ENCODE results near the gene OR51B5.
"Not testable (repeated sequence)": the region's sequence is repeated elsewhere in the genome, so short reads cannot be mapped to it uniquely, and the experiment has no call there.

Gene OR51B5

GRCh38 chr11:5362017-5362625, 18.8 kb upstream of the OR51B5 start:
- Histone ChIP-seq H3K36me3 (replicated peaks; ENCODE audit: low read depth, low read length) (no peaks in the 10 kb centered on the region), H3K4me3 (ENCODE audit: low read length) (no peak overlapping the region), H3K27ac (ENCODE audit: low read length) (no peak overlapping the region), H3K9me3 (ENCODE audit: insufficient read depth, low read length) (no peaks in the 10 kb centered on the region), H3K27me3 (ENCODE audit: low read depth, low read length) (no peaks in the 10 kb centered on the region), H3K9ac (ENCODE audit: low read length) (no peak overlapping the region), H3K4me1 (ENCODE audit: low read length) (peaks cover 4% of the 10 kb centered on the region; the same call in 1 of the 2 replicates), H4K20me1 (ENCODE audit: insufficient read depth, low read length) (no peaks in the 10 kb centered on the region), H3K4me2 (ENCODE audit: low read length) (no peak overlapping the region), H3K79me2 (ENCODE audit: low read length) (no peaks in the 10 kb centered on the region), H2AFZ (ENCODE audit: low read depth, low read length) (no peak overlapping the region)
- no peak for TF ChIP-seq EZH2phosphoT487 (IDR thresholded peaks at IDR 0.05; ENCODE audit: low read depth)
- no peak for TF ChIP-seq CTCF (IDR thresholded peaks at IDR 0.05; ENCODE audit: low read depth, low read length)

- H3K27me3 ChIP-seq (ENCODE audit: low read depth, low read length); H3K9me3 ChIP-seq (ENCODE audit: insufficient read depth, low read length); H3K4me3 ChIP-seq (ENCODE audit: low read length); H3K27ac ChIP-seq (ENCODE audit: low read length); H3K79me2 ChIP-seq (ENCODE audit: low read length); H3K9ac ChIP-seq (ENCODE audit: low read length); H4K20me1 ChIP-seq (ENCODE audit: insufficient read depth, low read length); H3K36me3 ChIP-seq (replicated peaks; ENCODE audit: low read depth, low read length); H3K4me2 ChIP-seq (ENCODE audit: low read length); H3K4me1 ChIP-seq (ENCODE audit: low read length); H2AFZ ChIP-seq (ENCODE audit: low read depth, low read length): not testable (repeated sequence)
These were observed 12.7 kb upstream of the OR51B5 start for GRCh38 chr11:5356031-5356430.

GRCh38 chr11:5351208-5351607, 7.9 kb upstream of the OR51B5 start, which contains the start of gene OR51B6:
Gene OR51B6, plus strand, starts transcription at chr11:5351508. Its CDS starts 0 bp downstream, at chr11:5351508.
- no peaks in the 10 kb centered on the region for H3K9me3 ChIP-seq (ENCODE audit: insufficient read depth, low read length)
- no peak within 1 kb of the TSS for H3K9ac ChIP-seq (ENCODE audit: low read length)
- H4K20me1 ChIP-seq (ENCODE audit: insufficient read depth, low read length), result no peaks in the 10 kb centered on the region
- no peaks in the 10 kb centered on the region for H3K4me1 ChIP-seq (ENCODE audit: low read length)
- H3K27me3 ChIP-seq (ENCODE audit: low read depth, low read length), result no peaks in the 10 kb centered on the region
- H3K4me2 ChIP-seq (ENCODE audit: low read length), result no peak within 1 kb of the TSS
- no peak within 1 kb of the TSS for H2AFZ ChIP-seq (ENCODE audit: low read depth, low read length)
- no peak within 1 kb of the TSS for H3K27ac ChIP-seq (ENCODE audit: low read length)
- TF ChIP-seq CTCF (IDR thresholded peaks at IDR 0.05; ENCODE audit: low read depth, low read length) (no peak), EZH2phosphoT487 (IDR thresholded peaks at IDR 0.05; ENCODE audit: low read depth) (no peak)
- H3K4me3 ChIP-seq (ENCODE audit: low read length), result no peak within 1 kb of the TSS
- H3K36me3 ChIP-seq (replicated peaks; ENCODE audit: low read depth, low read length), result no peaks in the 10 kb centered on the region
- no peaks in the 10 kb centered on the region for H3K79me2 ChIP-seq (ENCODE audit: low read length)

GRCh38 chr11:5349550-5349949, 6.2 kb upstream of the OR51B5 start:
- H3K4me2 ChIP-seq (ENCODE audit: low read length), result no peak overlapping the region
- H3K4me1 ChIP-seq (ENCODE audit: low read length), result peaks cover 8% of the 10 kb centered on the region
- no peaks in the 10 kb centered on the region for H3K79me2 ChIP-seq (ENCODE audit: low read length)
- TF ChIP-seq CTCF (IDR thresholded peaks at IDR 0.05; ENCODE audit: low read depth, low read length) (no peak), EZH2phosphoT487 (IDR thresholded peaks at IDR 0.05; ENCODE audit: low read depth) (no peak)
- H2AFZ ChIP-seq (ENCODE audit: low read depth, low read length), result no peak overlapping the region
- H3K27ac ChIP-seq (ENCODE audit: low read length), result no peak overlapping the region
- no peak overlapping the region for H3K9ac ChIP-seq (ENCODE audit: low read length)
- H3K36me3 ChIP-seq (replicated peaks; ENCODE audit: low read depth, low read length), result no peaks in the 10 kb centered on the region
- H3K27me3 ChIP-seq (ENCODE audit: low read depth, low read length), result no peaks in the 10 kb centered on the region
- no peaks in the 10 kb centered on the region for H4K20me1 ChIP-seq (ENCODE audit: insufficient read depth, low read length)
- H3K9me3 ChIP-seq (ENCODE audit: insufficient read depth, low read length), result no peaks in the 10 kb centered on the region
- H3K4me3 ChIP-seq (ENCODE audit: low read length), result no peak overlapping the region
